GM12801 (cell line): ENCODE results near the gene MAST3.

ENCODE experiments used
- CTCF ChIP-seq: IDR thresholded peaks from one replicate; pipeline ENCODE4 v1.5.1; 2011; ENCODE audit warnings: control low read depth; ENCODE audit not compliant: insufficient read length; ENCODE audit errors: extremely low read depth

The MAST3 gene

GRCh38 chr19:18167011-18167410, 69.4 kb downstream of the MAST3 start:
- no peak for TF ChIP-seq CTCF

GRCh38 chr19:18167975-18168645, 70.5 kb downstream of the MAST3 start:
- TF ChIP-seq CTCF, result no peak

GRCh38 chr19:18168673-18169381, 71.2 kb downstream of the MAST3 start:
- TF ChIP-seq CTCF, result no peak

- no peak for TF ChIP-seq CTCF
These were observed 73.2 kb downstream of the MAST3 start for GRCh38 chr19:18170714-18171255.

- no peak for TF ChIP-seq CTCF
These were observed 74.2 kb downstream of the MAST3 start for GRCh38 chr19:18171605-18172327.

- no peak for TF ChIP-seq CTCF
These were observed 74.9 kb downstream of the MAST3 start for GRCh38 chr19:18172331-18173053.

GRCh38 chr19:18173054-18173571, 75.5 kb downstream of the MAST3 start:
- no peak for TF ChIP-seq CTCF
